GM23338 (cell line): ENCODE measurements around the gene TUBB4A.

Experiments used
- POLR2AphosphoS5 ChIP-seq: IDR thresholded peaks from 2 replicates; pipeline ENCODE4 v1.6.1; 2016; ENCODE audit warnings: antibody characterized with exemption, low read depth
- TF ChIP-seq, protein P1 (sequence below), 2 experiments: fragments of 200-600 bp in 1 of 2; sonication (generic) in 1 of 2; conservative IDR thresholded peaks; 2 replicates each; pipeline versions ENCODE4 v1.5.1 to v1.6.1; 2016 to 2017; ENCODE audit warnings: antibody characterized with exemption in 2 of 2, low read depth in 2 of 2, mild to moderate bottlenecking in 2 of 2, moderate library complexity in 1 of 2

DNA sequence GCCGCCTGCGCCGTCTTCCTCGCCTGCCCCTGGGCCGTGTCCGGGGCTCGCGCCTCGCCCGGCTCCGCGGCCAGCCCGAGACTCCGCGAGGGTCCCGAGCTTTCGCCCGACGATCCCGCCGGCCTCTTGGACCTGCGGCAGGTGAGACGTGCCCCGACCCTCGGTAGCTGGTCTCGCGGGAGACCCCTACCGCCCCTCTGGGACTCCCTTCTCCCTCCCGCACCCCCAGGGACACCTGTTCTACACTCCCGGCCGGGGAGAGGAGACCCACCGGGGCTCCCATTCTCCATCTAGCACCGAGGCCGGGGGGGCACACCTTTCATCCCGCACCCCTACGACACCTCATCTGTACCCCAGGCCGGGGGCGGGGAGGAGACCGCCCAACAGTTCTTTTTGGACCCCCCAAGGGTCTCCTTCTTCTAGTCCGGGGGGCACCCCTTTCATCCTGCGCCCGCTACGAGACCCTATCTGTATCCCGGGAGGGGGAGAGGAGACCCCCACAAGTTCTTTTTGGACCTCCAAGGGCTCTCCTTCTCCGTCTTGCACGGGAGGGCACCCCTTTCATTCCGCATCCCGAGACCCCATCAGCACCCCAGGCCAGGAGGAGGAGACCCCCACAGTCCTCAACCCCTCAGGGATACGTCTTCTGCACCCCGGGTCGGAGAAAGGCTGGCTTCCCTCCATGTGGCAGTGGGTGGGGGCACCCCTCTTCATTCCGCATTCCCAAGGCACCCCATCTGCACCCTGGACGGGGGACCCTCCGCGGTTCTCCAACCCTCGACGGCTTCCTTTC is 29.2 kb upstream of the TUBB4A start:
- TF ChIP-seq, protein P1, sequence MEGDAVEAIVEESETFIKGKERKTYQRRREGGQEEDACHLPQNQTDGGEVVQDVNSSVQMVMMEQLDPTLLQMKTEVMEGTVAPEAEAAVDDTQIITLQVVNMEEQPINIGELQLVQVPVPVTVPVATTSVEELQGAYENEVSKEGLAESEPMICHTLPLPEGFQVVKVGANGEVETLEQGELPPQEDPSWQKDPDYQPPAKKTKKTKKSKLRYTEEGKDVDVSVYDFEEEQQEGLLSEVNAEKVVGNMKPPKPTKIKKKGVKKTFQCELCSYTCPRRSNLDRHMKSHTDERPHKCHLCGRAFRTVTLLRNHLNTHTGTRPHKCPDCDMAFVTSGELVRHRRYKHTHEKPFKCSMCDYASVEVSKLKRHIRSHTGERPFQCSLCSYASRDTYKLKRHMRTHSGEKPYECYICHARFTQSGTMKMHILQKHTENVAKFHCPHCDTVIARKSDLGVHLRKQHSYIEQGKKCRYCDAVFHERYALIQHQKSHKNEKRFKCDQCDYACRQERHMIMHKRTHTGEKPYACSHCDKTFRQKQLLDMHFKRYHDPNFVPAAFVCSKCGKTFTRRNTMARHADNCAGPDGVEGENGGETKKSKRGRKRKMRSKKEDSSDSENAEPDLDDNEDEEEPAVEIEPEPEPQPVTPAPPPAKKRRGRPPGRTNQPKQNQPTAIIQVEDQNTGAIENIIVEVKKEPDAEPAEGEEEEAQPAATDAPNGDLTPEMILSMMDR (conservative IDR thresholded peaks at IDR 0.05; ENCODE audit: low read depth in 2 of 2): no peak
- no peak for TF ChIP-seq POLR2AphosphoS5
